PC-9 (cell line): ENCODE measurements around the gene KCNH6.

Experiments
- EZH2 ChIP-seq: fragments of 200-600 bp; sonication (generic); IDR thresholded peaks from 2 replicates; pipeline ENCODE4 v1.8.0; 2017; ENCODE audit warnings: antibody characterized with exemption, low read depth
- TF ChIP-seq, protein P1 (sequence below): fragments of 200-600 bp; sonication (generic); conservative IDR thresholded peaks from 2 replicates; pipeline ENCODE4 v1.6.1; 2017; ENCODE audit warnings: mixed run types, antibody characterized with exemption, mild to moderate bottlenecking, moderate library complexity

DNA sequence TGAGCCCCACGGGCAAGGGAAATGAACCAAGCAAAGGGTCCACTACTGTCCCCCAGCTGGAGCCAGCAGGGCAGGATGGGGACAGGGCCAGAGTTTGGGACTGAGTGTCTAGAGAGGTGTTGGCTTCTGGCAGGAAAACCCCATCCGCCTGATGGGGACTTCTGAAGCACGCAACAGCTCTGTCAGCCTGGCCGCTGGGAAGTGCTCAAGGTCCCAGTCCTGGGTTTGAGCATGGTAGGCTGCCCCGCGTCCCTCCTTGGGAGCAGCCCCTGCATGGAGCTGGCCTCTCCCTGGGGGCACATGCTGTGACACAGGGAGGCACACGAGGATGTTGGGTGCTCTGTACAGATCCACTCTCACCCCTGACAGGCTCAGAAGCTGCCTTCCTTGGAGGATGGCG lies 31.7 kb upstream of the KCNH6 start:
- TF ChIP-seq, protein P1, sequence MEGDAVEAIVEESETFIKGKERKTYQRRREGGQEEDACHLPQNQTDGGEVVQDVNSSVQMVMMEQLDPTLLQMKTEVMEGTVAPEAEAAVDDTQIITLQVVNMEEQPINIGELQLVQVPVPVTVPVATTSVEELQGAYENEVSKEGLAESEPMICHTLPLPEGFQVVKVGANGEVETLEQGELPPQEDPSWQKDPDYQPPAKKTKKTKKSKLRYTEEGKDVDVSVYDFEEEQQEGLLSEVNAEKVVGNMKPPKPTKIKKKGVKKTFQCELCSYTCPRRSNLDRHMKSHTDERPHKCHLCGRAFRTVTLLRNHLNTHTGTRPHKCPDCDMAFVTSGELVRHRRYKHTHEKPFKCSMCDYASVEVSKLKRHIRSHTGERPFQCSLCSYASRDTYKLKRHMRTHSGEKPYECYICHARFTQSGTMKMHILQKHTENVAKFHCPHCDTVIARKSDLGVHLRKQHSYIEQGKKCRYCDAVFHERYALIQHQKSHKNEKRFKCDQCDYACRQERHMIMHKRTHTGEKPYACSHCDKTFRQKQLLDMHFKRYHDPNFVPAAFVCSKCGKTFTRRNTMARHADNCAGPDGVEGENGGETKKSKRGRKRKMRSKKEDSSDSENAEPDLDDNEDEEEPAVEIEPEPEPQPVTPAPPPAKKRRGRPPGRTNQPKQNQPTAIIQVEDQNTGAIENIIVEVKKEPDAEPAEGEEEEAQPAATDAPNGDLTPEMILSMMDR: no peak
- TF ChIP-seq EZH2: no peak
